B cell (primary cell): ENCODE measurements around the gene SLC6A2. TPM values are rescaled to one million over a fixed set of nuclear protein-coding genes. Genes with fewer than 3 reads are reported as not detected.

Source experiments
- ATAC-seq: fragments of 200-7000 bp; cut with Tn5 transposase; one replicate; pipeline ENCODE4 v1.10.0; 2021; ENCODE audit warnings: low read depth, mild to moderate bottlenecking, moderate number of reproducible peaks, moderate library complexity
- CTCF ChIA-PET: fragments of 350-600 bp; sonication (Branson Sonifier 250); formaldehyde crosslinking; loops from one replicate; lab custom pipeline; 2021; ENCODE audit warnings: antibody characterized with exemption, inconsistent platforms; lab: Charles Lee
- POLR2A ChIA-PET: fragments of 350-600 bp; sonication (Branson Sonifier 250); formaldehyde crosslinking; loops from one replicate; lab custom pipeline; 2021; ENCODE audit warnings: antibody characterized with exemption; lab: Charles Lee
- DNase-seq: peaks from one replicate; pipeline ENCODE4 v3.0.0; 2013
- H2AFZ ChIP-seq: 2 replicates; pipeline ENCODE4 v1.6.1; 2012; ENCODE audit warnings: mild to moderate bottlenecking, low read depth, low read length; ENCODE audit not compliant: insufficient read depth, poor library complexity, severe bottlenecking
- H3K27ac ChIP-seq, 2 donors: 1 replicate in 1 of 2; 2 replicates in 1 of 2; pipeline ENCODE4 v1.5.1; 2012 to 2013; ENCODE audit warnings: low read length in 2 of 2, mild to moderate bottlenecking in 2 of 2, moderate library complexity in 1 of 2
- H3K27me3 ChIP-seq, 4 experiments: fragments of 200-600 bp in 1 of 4; sonication (generic) in 1 of 4; replicated peaks in 1 of 4; 1 replicate in 2 of 4; 2 replicates in 2 of 4; pipeline versions ENCODE4 v1.6.1 to v1.7.0; 2013 to 2016; ENCODE audit warnings: low read length in 3 of 4, mild to moderate bottlenecking in 2 of 4, mixed read lengths in 1 of 4, moderate library complexity in 1 of 4; ENCODE audit not compliant: insufficient read depth in 4 of 4, control insufficient read depth in 3 of 4; ENCODE audit errors: control extremely low read depth in 1 of 4
- H3K36me3 ChIP-seq, 2 experiments: replicated peaks in 1 of 2; 1 replicate in 1 of 2; 2 replicates in 1 of 2; pipeline versions ENCODE4 v1.6.1 to v1.7.1; 2013; ENCODE audit warnings: low read length in 1 of 2; ENCODE audit not compliant: insufficient read depth in 2 of 2, control insufficient read depth in 1 of 2; ENCODE audit errors: control extremely low read depth in 1 of 2, extremely low read depth in 1 of 2
- H3K4me1 ChIP-seq, 2 donors: fragments of 200-600 bp in 1 of 2; sonication (generic) in 1 of 2; 1 replicate in 1 of 2; 2 replicates in 1 of 2; pipeline versions ENCODE4 v1.5.1 to v1.6.1; 2013 to 2017; ENCODE audit warnings: low read length in 2 of 2; ENCODE audit not compliant: control insufficient read depth in 2 of 2, insufficient read depth in 2 of 2
- H3K4me2 ChIP-seq: replicated peaks from 2 replicates; pipeline ENCODE3; 2012; ENCODE audit warnings: mild to moderate bottlenecking, low read depth, low read length; ENCODE audit not compliant: poor library complexity, severe bottlenecking
- H3K4me3 ChIP-seq, 5 experiments: fragments of 200-600 bp in 1 of 5; sonication (generic) in 1 of 5; 1 replicate in 3 of 5; 2 replicates in 2 of 5; pipeline versions ENCODE4 v1.5.1 to v1.7.0; 2011 to 2016; ENCODE audit warnings: low read length in 4 of 5, mild to moderate bottlenecking in 4 of 5, low read depth in 2 of 5, control low read depth in 1 of 5, moderate library complexity in 1 of 5; ENCODE audit not compliant: insufficient read depth in 1 of 5; ENCODE audit errors: control extremely low read depth in 1 of 5, extremely low read depth in 1 of 5
- H3K79me2 ChIP-seq: fragments of 200-600 bp; sonication (generic); one replicate; pipeline ENCODE4 v1.6.0; 2016; ENCODE audit warnings: low read length; ENCODE audit not compliant: control insufficient read depth, insufficient read depth
- H3K9ac ChIP-seq: fragments of 200-600 bp; sonication (generic); 2 replicates; pipeline ENCODE4 v1.6.1; 2017; ENCODE audit warnings: mild to moderate bottlenecking, low read length, moderate library complexity
- H3K9me3 ChIP-seq, 3 donors: one replicate each; pipeline versions ENCODE4 v1.6.1 to v1.7.1; 2013; ENCODE audit warnings: low read length in 2 of 3; ENCODE audit not compliant: control insufficient read depth in 2 of 3, insufficient read depth in 1 of 3; ENCODE audit errors: control extremely low read depth in 1 of 3
- H4K20me1 ChIP-seq: 2 replicates; pipeline ENCODE4 v1.6.0; 2012; ENCODE audit warnings: mild to moderate bottlenecking, low read length; ENCODE audit not compliant: insufficient read depth, control insufficient read depth, poor library complexity, severe bottlenecking
- H3K27ac Mint-ChIP-seq: one replicate; pipeline ENCODE4 v1.8.0; 2021; ENCODE audit warnings: mixed read lengths
- H3K27me3 Mint-ChIP-seq: one replicate; pipeline ENCODE4 v1.8.0; 2021; ENCODE audit warnings: mixed read lengths
- H3K4me1 Mint-ChIP-seq: one replicate; pipeline ENCODE4 v1.8.0; 2021; ENCODE audit warnings: mixed read lengths
- H3K4me3 Mint-ChIP-seq: one replicate; pipeline ENCODE4 v1.8.0; 2021; ENCODE audit warnings: mixed read lengths
- H3K9me3 Mint-ChIP-seq: one replicate; pipeline ENCODE4 v1.8.0; 2022; ENCODE audit warnings: mixed read lengths; ENCODE audit not compliant: insufficient read depth
- CTCF ChIP-seq: fragments of 200-600 bp; IDR thresholded peaks from one replicate; pipeline ENCODE4 v1.8.0; 2022; ENCODE audit warnings: antibody characterized with exemption, mild to moderate bottlenecking
- EZH2 ChIP-seq: IDR thresholded peaks from 2 replicates; pipeline ENCODE4 v1.6.1; 2012; ENCODE audit warnings: borderline replicate concordance, low read depth, mild to moderate bottlenecking, moderate library complexity, low read length; ENCODE audit not compliant: insufficient read depth, poor library complexity, severe bottlenecking
- intact Hi-C: fragments of 100-400 bp; cut with micrococcal nuclease; formaldehyde crosslinking; loops from one replicate; pipeline ENCODE4 v1.10.0; 2022
- polyA plus RNA-seq: library from polyadenylated mRNA; depleted of rRNA; stranded (reverse); fragments of >200 nt; gene quantifications from 2 replicates; pipeline ENCODE4 v1.2.3, GENCODE V29; 2012
- total RNA-seq, 2 donors: library from RNA; stranded (reverse); fragments of 120-200 nt in 1 of 2; gene quantifications; 1 replicate in 1 of 2; 2 replicates in 1 of 2; pipeline versions ENCODE4 v1.2.3 to v1.2.4, GENCODE V29; 2013 to 2022

Gene SLC6A2
- total and polyA plus RNA-seq, 2 donors (not counting 1 experiment from before 2014, with no cell fraction given) = not detected

DNA sequence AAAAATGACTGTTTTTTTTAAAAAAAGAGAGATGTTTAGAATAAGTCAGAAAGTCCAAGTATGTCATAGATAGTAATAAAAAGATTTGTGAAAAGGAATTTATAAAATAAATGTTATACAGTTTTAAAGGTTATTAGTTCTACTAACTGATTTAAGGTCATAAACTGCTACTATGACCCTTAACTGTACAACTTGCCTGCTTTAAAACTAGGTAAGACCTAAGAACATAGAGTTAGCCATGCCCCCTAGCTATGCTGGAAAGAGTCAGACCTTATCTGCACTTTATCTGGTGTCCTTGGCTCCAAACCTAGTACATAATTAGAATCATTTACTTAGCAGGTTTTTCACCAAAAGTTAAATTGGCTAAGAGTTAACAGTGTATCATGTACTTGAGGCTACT, 23.5 kb upstream of the SLC6A2 start:
- H3K4me3 Mint-ChIP-seq = no peak overlapping the region
- no peaks in the 10 kb centered on the region for H3K4me1 Mint-ChIP-seq
- ATAC-seq (no peak), DNase-seq (no peak)
- ChIA-PET POLR2A (no interaction called here), CTCF (no interaction called here)
- H3K9ac ChIP-seq = no peak overlapping the region
- H3K4me1 ChIP-seq = no peaks in the 10 kb centered on the region
- no peak overlapping the region for H2AFZ ChIP-seq
- H3K27ac Mint-ChIP-seq = no peak overlapping the region
- H3K27me3 Mint-ChIP-seq = peaks cover 18% of the 10 kb centered on the region
- H3K27me3 ChIP-seq = peaks cover 0 to 4% (median 0%) of the 10 kb centered on the region in 4 experiments
- no peaks in the 10 kb centered on the region for H3K36me3 ChIP-seq
- no peak for TF ChIP-seq EZH2
- TF ChIP-seq CTCF = no peak
- no peak overlapping the region for H3K4me3 ChIP-seq
- intact Hi-C loops = no loop called here
- H3K4me2 ChIP-seq = no peak overlapping the region
- H3K9me3 Mint-ChIP-seq = no peaks in the 10 kb centered on the region
- no peaks in the 10 kb centered on the region for H3K79me2 ChIP-seq
- no peak overlapping the region for H3K27ac ChIP-seq
- no peaks in the 10 kb centered on the region for H4K20me1 ChIP-seq
- no peaks in the 10 kb centered on the region for H3K9me3 ChIP-seq

- ChIA-PET CTCF (no interaction called here), POLR2A (no interaction called here)
- Histone ChIP-seq H3K4me2 (no peak overlapping the region), H3K4me3 (no peak overlapping the region), H3K4me1 (no peaks in the 10 kb centered on the region), H3K9me3 (no peaks in the 10 kb centered on the region), H4K20me1 (no peaks in the 10 kb centered on the region), H2AFZ (no peak overlapping the region), H3K79me2 (no peaks in the 10 kb centered on the region), H3K27me3 (peaks cover 0 to 4% (median 0%) of the 10 kb centered on the region in 4 experiments), H3K27ac (no peak overlapping the region), H3K9ac (no peak overlapping the region), H3K36me3 (no peaks in the 10 kb centered on the region)
- H3K9me3 Mint-ChIP-seq = no peaks in the 10 kb centered on the region
- H3K27ac Mint-ChIP-seq = no peak overlapping the region
- H3K4me1 Mint-ChIP-seq = no peaks in the 10 kb centered on the region
- no peak overlapping the region for H3K4me3 Mint-ChIP-seq
- peaks cover 19% of the 10 kb centered on the region for H3K27me3 Mint-ChIP-seq
- ATAC-seq (no peak), DNase-seq (no peak)
- intact Hi-C loops = no loop called here
- no peak for TF ChIP-seq CTCF
- TF ChIP-seq EZH2 = no peak
These were observed 21.6 kb upstream of the SLC6A2 start for GRCh38 chr16:55634193-55634592.
